Fibroblast of mammary gland (primary cell): ENCODE data around the gene KIAA0232.

Experiments
- DNase-seq: peaks from one replicate; pipeline ENCODE4 v3.0.0-alpha.2; 2010; ENCODE audit warnings: low read depth
- H3K4me3 ChIP-seq: 2 replicates; pipeline ENCODE4 v1.5.1; 2011; ENCODE audit warnings: low read depth, mild to moderate bottlenecking, low read length, moderate library complexity; ENCODE audit not compliant: control insufficient read depth
- TF ChIP-seq, protein P1 (sequence below): conservative IDR thresholded peaks from 2 replicates; pipeline ENCODE4 v1.5.1; 2011; ENCODE audit warnings: low read depth, low read length, inconsistent platforms; ENCODE audit not compliant: control insufficient read depth, insufficient read depth

Gene KIAA0232

GRCh38 chr4:6771229-6771671, 11.3 kb upstream of the KIAA0232 start:
- H3K4me3 ChIP-seq = no peak overlapping the region
- TF ChIP-seq, protein P1, sequence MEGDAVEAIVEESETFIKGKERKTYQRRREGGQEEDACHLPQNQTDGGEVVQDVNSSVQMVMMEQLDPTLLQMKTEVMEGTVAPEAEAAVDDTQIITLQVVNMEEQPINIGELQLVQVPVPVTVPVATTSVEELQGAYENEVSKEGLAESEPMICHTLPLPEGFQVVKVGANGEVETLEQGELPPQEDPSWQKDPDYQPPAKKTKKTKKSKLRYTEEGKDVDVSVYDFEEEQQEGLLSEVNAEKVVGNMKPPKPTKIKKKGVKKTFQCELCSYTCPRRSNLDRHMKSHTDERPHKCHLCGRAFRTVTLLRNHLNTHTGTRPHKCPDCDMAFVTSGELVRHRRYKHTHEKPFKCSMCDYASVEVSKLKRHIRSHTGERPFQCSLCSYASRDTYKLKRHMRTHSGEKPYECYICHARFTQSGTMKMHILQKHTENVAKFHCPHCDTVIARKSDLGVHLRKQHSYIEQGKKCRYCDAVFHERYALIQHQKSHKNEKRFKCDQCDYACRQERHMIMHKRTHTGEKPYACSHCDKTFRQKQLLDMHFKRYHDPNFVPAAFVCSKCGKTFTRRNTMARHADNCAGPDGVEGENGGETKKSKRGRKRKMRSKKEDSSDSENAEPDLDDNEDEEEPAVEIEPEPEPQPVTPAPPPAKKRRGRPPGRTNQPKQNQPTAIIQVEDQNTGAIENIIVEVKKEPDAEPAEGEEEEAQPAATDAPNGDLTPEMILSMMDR = no peak
- DNase-seq = peak; percentile 12

DNA sequence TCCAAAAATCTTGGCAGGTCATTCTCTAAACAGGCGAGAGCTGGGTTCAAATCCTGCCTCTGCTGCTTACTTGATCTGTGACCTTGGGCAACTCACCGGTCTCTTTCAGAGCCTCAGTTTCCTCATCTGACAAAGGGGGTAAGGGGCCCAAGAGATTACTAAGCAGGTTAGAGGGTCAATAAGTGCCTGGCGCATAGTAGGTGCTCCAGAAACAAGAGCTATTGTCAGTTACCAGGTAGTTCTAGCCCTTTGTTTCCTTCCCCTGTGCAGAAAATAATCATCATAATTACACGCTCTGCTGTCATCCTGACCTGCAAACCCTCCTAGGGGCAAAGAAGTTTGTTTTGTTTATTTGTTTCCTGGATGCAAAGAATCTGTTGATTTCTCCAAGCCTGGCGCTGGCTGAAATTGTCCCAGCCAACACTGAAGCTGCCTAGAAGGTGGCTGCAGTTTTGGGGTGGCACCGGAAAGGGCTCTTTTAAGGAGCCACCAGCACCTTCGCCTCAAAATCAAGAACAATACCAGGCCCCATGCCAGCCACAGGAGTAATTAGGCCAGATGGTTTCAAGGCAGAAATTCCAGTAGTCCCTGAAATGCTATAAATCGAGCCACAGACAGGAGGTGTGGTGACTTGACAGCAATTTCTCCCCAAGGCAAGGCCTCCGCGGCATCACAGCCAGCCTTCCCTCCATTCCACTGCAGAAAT, 10.2 kb upstream of the KIAA0232 start:
- no peak for DNase-seq
- H3K4me3 ChIP-seq = no peak overlapping the region
- TF ChIP-seq, protein P1 = no peak

DNA sequence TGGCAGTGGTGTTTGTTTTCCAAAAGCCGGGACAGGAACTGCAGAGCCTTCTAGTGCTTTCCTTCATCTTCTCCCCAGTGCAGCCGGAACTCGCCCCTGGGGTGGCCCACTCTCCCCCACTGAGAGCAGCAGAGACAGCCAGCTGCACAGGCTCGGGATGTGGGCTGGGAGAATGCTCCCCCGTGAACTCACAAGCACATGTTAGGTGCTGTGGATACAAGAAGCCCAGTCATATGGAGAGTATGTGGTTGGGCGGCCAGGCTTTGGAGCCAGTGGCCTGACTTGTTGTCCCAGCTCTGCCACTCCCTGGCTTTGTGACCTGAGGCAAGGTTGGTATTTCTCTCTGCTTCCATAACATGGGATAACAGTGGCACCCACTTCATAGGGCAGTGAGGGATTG, 9.4 kb upstream of the KIAA0232 start:
- TF ChIP-seq, protein P1 = no peak
- H3K4me3 ChIP-seq = no peak overlapping the region
- DNase-seq = no peak

- no peak overlapping the region for H3K4me3 ChIP-seq
- DNase-seq = no peak
- TF ChIP-seq, protein P1 = no peak
These were observed 8.6 kb upstream of the KIAA0232 start for GRCh38 chr4:6773616-6774540.

DNA sequence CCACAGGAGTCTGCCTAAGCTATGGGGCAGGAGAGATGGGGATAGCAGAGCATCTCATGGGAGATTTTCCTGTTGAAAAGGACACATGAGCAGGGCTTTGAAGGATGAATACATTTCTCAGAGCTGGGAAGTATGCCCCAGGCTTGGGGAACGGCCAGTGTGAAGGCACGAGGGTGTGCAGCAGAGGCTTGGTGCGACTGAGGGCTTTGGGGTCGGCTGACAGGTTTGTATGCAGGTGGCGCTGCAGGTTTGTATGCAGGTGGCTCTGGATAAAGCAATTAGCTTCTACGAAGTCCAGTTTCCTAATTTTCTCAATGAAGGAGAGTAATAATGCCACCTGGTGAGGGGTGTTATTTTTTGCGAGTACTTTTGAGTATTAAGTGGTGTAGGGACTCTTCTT, 6.8 kb upstream of the KIAA0232 start:
- TF ChIP-seq, protein P1 = no peak
- H3K4me3 ChIP-seq = no peak overlapping the region
- DNase-seq = no peak

DNA sequence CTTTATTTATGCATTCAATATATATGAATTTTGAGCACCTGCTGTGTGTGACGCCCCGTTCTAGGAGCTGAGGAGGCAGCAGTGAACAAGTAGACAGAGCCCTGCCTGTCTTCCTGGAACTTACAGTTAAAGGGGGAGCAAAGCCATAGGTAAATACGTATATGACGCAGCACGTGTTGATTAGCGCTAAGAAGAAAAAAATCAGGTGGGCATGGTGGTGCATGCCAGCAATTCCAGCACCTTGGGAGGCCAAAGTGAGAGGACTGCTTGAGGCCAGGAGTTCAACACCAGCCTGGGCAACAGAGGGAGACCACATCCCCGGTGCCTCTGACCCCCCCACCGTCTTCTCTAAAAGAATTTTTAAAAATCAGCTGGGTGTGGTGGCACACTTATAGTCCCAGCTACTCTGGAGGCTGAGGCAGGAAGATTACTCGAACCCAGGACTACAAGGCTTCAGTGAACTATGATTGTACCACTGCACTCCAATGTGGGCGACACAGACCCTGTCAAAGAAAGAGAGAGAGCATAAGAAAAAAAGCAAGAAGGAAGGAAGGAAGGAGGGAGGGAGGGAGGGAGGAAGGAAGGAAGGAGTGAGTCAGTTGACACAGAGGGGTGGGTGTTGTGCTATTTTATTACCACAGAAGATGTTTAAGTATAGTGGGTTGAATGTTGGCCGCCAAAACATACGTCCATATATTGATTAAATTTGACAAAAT, 5.4 kb upstream of the KIAA0232 start:
- DNase-seq = no peak
- TF ChIP-seq, protein P1 = no peak
- no peak overlapping the region for H3K4me3 ChIP-seq
